Esophagus muscularis mucosa (tissue), 4 donors: ENCODE results near the gene RPS3A. TPM values are rescaled to one million over a fixed set of nuclear protein-coding genes. Genes with fewer than 3 reads are reported as not detected.

ENCODE experiments used
- DNase-seq: peaks from one replicate; pipeline ENCODE4 v3.0.0-alpha.2; 2017; ENCODE audit errors: extremely low spot score
- H3K27ac ChIP-seq, 4 donors: fragments of 200-600 bp; sonication (generic); replicated peaks in 1 of 4; 1 replicate in 3 of 4; 2 replicates in 1 of 4; pipeline ENCODE4 v1.5.1; 2016 to 2019; ENCODE audit warnings: mild to moderate bottlenecking in 1 of 4
- H3K27me3 ChIP-seq, 4 donors: fragments of 200-600 bp; sonication (generic); one replicate each; pipeline versions ENCODE4 v1.5.1 to v1.6.0; 2016 to 2019
- H3K36me3 ChIP-seq, 4 donors: fragments of 200-600 bp; sonication (generic); one replicate each; pipeline ENCODE4 v1.5.1; 2016 to 2019
- H3K4me1 ChIP-seq, 4 donors: fragments of 200-600 bp; sonication (generic); one replicate each; pipeline ENCODE4 v1.5.1; 2016 to 2019
- H3K4me3 ChIP-seq, 4 donors: fragments of 200-600 bp; sonication (generic); 1 replicate in 2 of 4; 2 replicates in 2 of 4; pipeline ENCODE4 v1.5.1; 2016 to 2019; ENCODE audit warnings: mild to moderate bottlenecking in 4 of 4, moderate library complexity in 1 of 4
- H3K9me3 ChIP-seq, 4 donors: fragments of 200-600 bp; sonication (generic); 1 replicate in 3 of 4; 2 replicates in 1 of 4; pipeline ENCODE4 v1.5.1; 2016 to 2019
- CTCF ChIP-seq, 3 experiments: fragments of 200-600 bp in 2 of 3; fragments of 450-650 bp in 1 of 3; sonication (generic) in 2 of 3; IDR thresholded peaks; one replicate each; pipeline ENCODE4 v1.5.1; 2017 to 2019; ENCODE audit warnings: antibody characterized with exemption in 3 of 3, mild to moderate bottlenecking in 2 of 3, moderate library complexity in 1 of 3
- EP300 ChIP-seq: sonication (generic); formaldehyde crosslinking; IDR thresholded peaks from one replicate; pipeline ENCODE4 v1.6.1; 2017; ENCODE audit warnings: antibody characterized with exemption
- POLR2A ChIP-seq: fragments of 450-650 bp; IDR thresholded peaks from one replicate; pipeline ENCODE4 v1.6.1; 2017; ENCODE audit warnings: antibody characterized with exemption, moderate library complexity, mild to moderate bottlenecking, low read depth
- POLR2AphosphoS5 ChIP-seq, 2 donors: sonication (generic); formaldehyde crosslinking; IDR thresholded peaks; one replicate each; pipeline ENCODE4 v1.6.1; 2017; ENCODE audit warnings: antibody characterized with exemption in 2 of 2
- WGBS: methylation state at CpG from one replicate; pipeline ENCODE4 v1.1.5; 2018; 5-methylcytosine and 5-hydroxymethylcytosine counted together
- intact Hi-C: fragments of 100-400 bp; cut with DNase I; formaldehyde crosslinking; loops from one replicate; pipeline ENCODE4 v1.15.1; 2023
- total RNA-seq, 4 donors: library from RNA; depleted of rRNA; stranded (reverse); fragments of >200 nt; gene quantifications; one replicate each; pipeline versions ENCODE4 v1.1.0 to v1.2.1, GENCODE V29; 2016

The RPS3A gene
- total RNA-seq, 4 donors from 2014 or later: 1,272 to 4,454 (median 2,978) TPM

- Histone ChIP-seq H3K9me3 (no peaks in the 10 kb centered on the region), H3K36me3 (no peaks in the 10 kb centered on the region), H3K27ac (no peak overlapping the region), H3K27me3 (no peaks in the 10 kb centered on the region), H3K4me3 (no peak overlapping the region), H3K4me1 (peaks cover 0 to 7% (median 7%) of the 10 kb centered on the region in 4 donors)
- DNase-seq: no peak
- intact Hi-C loops: loop anchor here (10.0 kb wide), 1 partner anchor 1690 kb away; no protein-coding TSS in a partner anchor
- no CpG with 5 or more reads among the region's 2 CpGs for WGBS
- TF ChIP-seq EP300: no peak
Observed at GRCh38 chr4:151094290-151094751, 5.1 kb upstream of the RPS3A start.

- Histone ChIP-seq H3K36me3 (no peaks in the 10 kb centered on the region), H3K4me3 (no peak overlapping the region), H3K9me3 (no peaks in the 10 kb centered on the region), H3K27me3 (no peaks in the 10 kb centered on the region), H3K4me1 (peaks cover 0 to 10% (median 8%) of the 10 kb centered on the region in 4 donors), H3K27ac (no peak overlapping the region)
- TF ChIP-seq POLR2A (no peak), CTCF (IDR thresholded peaks at IDR 0.05) (no peak), POLR2AphosphoS5 (IDR thresholded peaks at IDR 0.05) (no peak), EP300 (no peak)
- WGBS: 95% methylated on average over 3 of the region's 3 CpGs
- intact Hi-C loops: loop anchor here (10.0 kb wide), 1 partner anchor 1690 kb away; no protein-coding TSS in a partner anchor
- no peak for DNase-seq
Observed at GRCh38 chr4:151095142-151095541, 4.3 kb upstream of the RPS3A start.

DNA sequence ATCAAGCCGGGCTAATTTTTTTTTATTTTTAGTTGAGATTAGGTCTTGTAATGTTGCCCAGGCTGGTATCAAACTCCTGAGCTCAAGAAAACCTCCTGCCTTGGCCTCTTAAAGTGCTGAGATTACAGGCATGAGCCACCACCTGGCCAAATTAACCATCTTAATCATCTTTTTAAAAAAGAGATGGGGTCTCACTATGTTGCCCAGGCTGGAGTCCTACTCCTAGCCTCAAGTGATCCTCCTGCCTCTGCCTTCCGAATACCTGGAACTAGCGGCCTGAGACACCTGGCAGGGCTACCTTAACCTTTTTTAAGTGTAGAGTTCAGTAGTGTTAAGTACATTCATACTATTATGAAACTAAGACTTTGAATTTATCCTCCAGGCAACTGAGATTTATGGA lies 1.7 kb upstream of the RPS3A start:
- DNase-seq: no peak
- H3K9me3 ChIP-seq: no peaks in the 10 kb centered on the region
- H3K27ac ChIP-seq: no peak overlapping the region
- H3K4me3 ChIP-seq: no peak overlapping the region
- intact Hi-C loops: loop anchor here (10.0 kb wide), 1 partner anchor 1687 kb away; no protein-coding TSS in a partner anchor
- TF ChIP-seq CTCF (IDR thresholded peaks at IDR 0.05): no peak
- no peak for TF ChIP-seq POLR2A
- TF ChIP-seq EP300: no peak
- no peak for TF ChIP-seq POLR2AphosphoS5 (IDR thresholded peaks at IDR 0.05)
- 94% methylated on average over 3 of the region's 3 CpGs for WGBS
- no peaks in the 10 kb centered on the region for H3K27me3 ChIP-seq
- peaks cover 6 to 24% (median 18%) of the 10 kb centered on the region in 4 donors for H3K36me3 ChIP-seq
- peaks cover 21 to 34% (median 29%) of the 10 kb centered on the region in 4 donors for H3K4me1 ChIP-seq

GRCh38 chr4:151098979-151099228 lies 524 bp upstream of the RPS3A start:
- Histone ChIP-seq H3K9me3 (no peaks in the 10 kb centered on the region), H3K4me1 (peaks cover 21 to 43% (median 34%) of the 10 kb centered on the region in 4 donors), H3K36me3 (peaks cover 17 to 36% (median 29%) of the 10 kb centered on the region in 4 donors), H3K4me3 (peak overlapping the region; percentile 72 to 90 (median 77)), H3K27me3 (no peaks in the 10 kb centered on the region), H3K27ac (peak overlapping the region; percentile 43 to 92 (median 70))
- no peak for DNase-seq
- 33% methylated on average over 6 of the region's 8 CpGs for WGBS
- intact Hi-C loops: loop anchor here (10.0 kb wide), 1 partner anchor 1686 kb away; no protein-coding TSS in a partner anchor
- TF ChIP-seq EP300 (no peak), POLR2A (no peak), CTCF (IDR thresholded peaks at IDR 0.05) (no peak), POLR2AphosphoS5 (IDR thresholded peaks at IDR 0.05) (no peak)

- intact Hi-C loops: loop anchor here (10.0 kb wide), 2 partner anchors 1435 to 1685 kb away; partner anchors contain the start of gene FBXW7
- Histone ChIP-seq H3K9me3 (no peaks in the 10 kb centered on the region), H3K36me3 (peaks cover 27 to 47% (median 39%) of the 10 kb centered on the region in 4 donors), H3K4me3 (peak overlapping the region; percentile 72 to 90 (median 77)), H3K27me3 (no peaks in the 10 kb centered on the region), H3K4me1 (peaks cover 21 to 45% (median 34%) of the 10 kb centered on the region in 4 donors), H3K27ac (peak overlapping the region; percentile 89 to 92 (median 91))
- 0% methylated on average over 13 of the region's 13 CpGs for WGBS
- TF ChIP-seq POLR2AphosphoS5 (IDR thresholded peaks at IDR 0.05) (no peak), EP300 (no peak), CTCF (IDR thresholded peaks at IDR 0.05) (no peak), POLR2A (no peak)
- DNase-seq: no peak
Observed at GRCh38 chr4:151099976-151100417, 569 bp downstream of the RPS3A start.
